ENCODE measurements around the gene CCR8.

DNA sequence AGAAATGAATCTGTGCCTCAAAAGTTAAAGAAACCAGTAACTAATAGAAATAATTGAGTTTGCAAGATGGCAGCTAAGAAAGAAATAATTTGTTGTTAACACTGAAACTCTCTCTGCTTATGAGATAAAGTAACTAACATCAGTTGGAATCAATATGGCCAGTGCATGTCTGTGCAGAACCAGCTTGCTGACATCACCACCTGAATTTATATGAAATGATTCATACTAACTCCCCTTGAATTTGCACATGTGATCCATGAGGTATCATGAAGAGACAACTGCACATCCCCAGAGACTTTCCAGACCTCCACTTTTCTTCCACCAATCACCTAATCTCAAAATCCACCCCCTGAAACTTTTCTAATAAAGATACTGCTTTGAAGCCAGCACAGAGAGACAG, 43.3 kb downstream of the CCR8 start:
- no peak for TF ChIP-seq CTCF (IDR thresholded peaks at IDR 0.05)
- no peak for TF ChIP-seq POLR2A (IDR thresholded peaks at IDR 0.05)
